ENCODE results near the gene SLC16A7.

GRCh38 chr12:59579631-59580030, 16.2 kb upstream of the SLC16A7 start:
- TF ChIP-seq CTCF (IDR thresholded peaks at IDR 0.05) (no peak), POLR2A (IDR thresholded peaks at IDR 0.05) (no peak)

Measured in thyroid gland (tissue), 4 donors.